SK-N-SH (cell line): ENCODE data around the gene UNC93B1. TPM values are rescaled to one million over a fixed set of nuclear protein-coding genes. Genes with fewer than 3 reads are reported as not detected.
A peak's percentile ranks its signal among the peaks of the same experiment; 100 is the strongest.

Experiments
- CTCF ChIA-PET: fragments of 300-600, 350-600 bp; formaldehyde crosslinking; extraction: SDS; loops from one replicate; lab custom pipeline; 2021; lab: Yijun Ruan, JAX
- POLR2A ChIA-PET: fragments of 350-600 bp; sonication (Branson Sonifier 250); formaldehyde crosslinking; extraction: SDS; loops from one replicate; lab custom pipeline; 2020; ENCODE audit warnings: antibody characterized with exemption, inconsistent platforms; lab: Yijun Ruan, JAX
- DNase-seq: peaks from one replicate; pipeline ENCODE4 v3.0.0; 2012
- H2AFZ ChIP-seq: fragments of 200-600 bp; sonication (generic); 2 replicates; pipeline ENCODE4 v1.8.1; 2016; ENCODE audit warnings: antibody characterized with exemption, mild to moderate bottlenecking, low read depth
- H3F3A ChIP-seq: fragments of 200-600 bp; sonication (generic); replicated peaks from 2 replicates; pipeline ENCODE3; 2016; ENCODE audit warnings: antibody characterized with exemption, mild to moderate bottlenecking; ENCODE audit not compliant: insufficient read depth
- H3K27ac ChIP-seq, 2 experiments: fragments of 200-500 bp in 1 of 2; fragments of 200-600 bp in 1 of 2; sonication (Bioruptor generic) in 1 of 2; sonication (generic), shearing (Covaris generic) in 1 of 2; 2 replicates each; pipeline versions ENCODE4 v1.5.1 to v1.6.1; 2014 to 2016; ENCODE audit warnings: low read depth in 2 of 2, inconsistent platforms in 1 of 2, low read length in 1 of 2, mild to moderate bottlenecking in 1 of 2, mixed read lengths in 1 of 2
- H3K27me3 ChIP-seq: fragments of 200-600 bp; sonication (generic), shearing (Covaris generic); 2 replicates; pipeline ENCODE4 v1.6.1; 2016; ENCODE audit warnings: mixed run types; ENCODE audit not compliant: insufficient read depth
- H3K36me3 ChIP-seq, 2 experiments: fragments of 200-500 bp in 1 of 2; fragments of 200-600 bp in 1 of 2; sonication (Bioruptor generic) in 1 of 2; sonication (generic) in 1 of 2; replicated peaks in 1 of 2; 2 replicates each; pipeline versions ENCODE3 to v1.5.1; 2014 to 2016; ENCODE audit warnings: low read length in 1 of 2, mild to moderate bottlenecking in 1 of 2; ENCODE audit not compliant: insufficient read depth in 2 of 2, control insufficient read depth in 1 of 2
- H3K4me1 ChIP-seq, 2 experiments: fragments of 200-500 bp in 1 of 2; fragments of 200-600 bp in 1 of 2; sonication (Bioruptor generic) in 1 of 2; sonication (generic), shearing (Covaris generic) in 1 of 2; 2 replicates each; pipeline versions ENCODE4 v1.5.1 to v1.6.1; 2014 to 2016; ENCODE audit warnings: low read depth in 1 of 2, low read length in 1 of 2, mixed run types in 1 of 2; ENCODE audit not compliant: insufficient read depth in 2 of 2, control insufficient read depth in 1 of 2
- H3K4me2 ChIP-seq: fragments of 200-600 bp; sonication (generic), shearing (Covaris generic); 2 replicates; pipeline ENCODE4 v1.6.1; 2017; ENCODE audit warnings: mixed run types
- H3K4me3 ChIP-seq, 2 experiments: fragments of 200-500 bp in 1 of 2; fragments of 200-600 bp in 1 of 2; sonication (Bioruptor generic) in 1 of 2; sonication (generic), shearing (Covaris generic) in 1 of 2; 2 replicates each; pipeline versions ENCODE4 v1.5.1 to v1.8.1; 2014 to 2016; ENCODE audit warnings: low read depth in 2 of 2, inconsistent platforms in 1 of 2, low read length in 1 of 2, mild to moderate bottlenecking in 1 of 2, mixed read lengths in 1 of 2, moderate library complexity in 1 of 2
- H3K79me2 ChIP-seq: fragments of 200-600 bp; sonication (generic); 2 replicates; pipeline ENCODE4 v1.8.1; 2017; ENCODE audit warnings: mild to moderate bottlenecking; ENCODE audit not compliant: insufficient read depth
- H3K9ac ChIP-seq: fragments of 200-600 bp; sonication (generic); 2 replicates; pipeline ENCODE4 v1.6.1; 2017; ENCODE audit warnings: mixed run types
- H3K9me2 ChIP-seq: fragments of 200-600 bp; sonication (generic); 2 replicates; pipeline ENCODE4 v1.6.1; 2017; ENCODE audit warnings: mixed run types
- H3K9me3 ChIP-seq: fragments of 200-600 bp; sonication (generic); 2 replicates; pipeline ENCODE4 v1.6.1; 2017; ENCODE audit warnings: mixed run types, mild to moderate bottlenecking, moderate library complexity
- H4K20me1 ChIP-seq: fragments of 200-600 bp; sonication (generic); 2 replicates; pipeline ENCODE4 v1.6.1; 2017; ENCODE audit warnings: mild to moderate bottlenecking, mixed run types; ENCODE audit not compliant: insufficient read depth
- EP300 ChIP-seq, 2 experiments: IDR thresholded peaks; 2 replicates each; pipeline versions ENCODE4 v1.4.0 to v1.6.1; 2012; ENCODE audit warnings: borderline replicate concordance in 1 of 2, low read depth in 1 of 2, low read length in 1 of 2
- EZH2phosphoT487 ChIP-seq: fragments of 200-600 bp; sonication (generic); IDR thresholded peaks from 2 replicates; pipeline ENCODE4 v1.6.1; 2017; ENCODE audit warnings: low read depth, mixed run types, mild to moderate bottlenecking, antibody characterized with exemption, moderate library complexity, borderline replicate concordance
- FOSL2 ChIP-seq: IDR thresholded peaks from 2 replicates; pipeline ENCODE4 v1.4.0; 2012; ENCODE audit warnings: low read depth, mild to moderate bottlenecking, moderate library complexity, borderline replicate concordance
- GATA2 ChIP-seq: sonication (generic); formaldehyde crosslinking; IDR thresholded peaks from 2 replicates; pipeline ENCODE4 v1.5.0; 2020; ENCODE audit warnings: mild to moderate bottlenecking, missing genetic modification reagents
- POLR2AphosphoS5 ChIP-seq: IDR thresholded peaks from 2 replicates; pipeline ENCODE4 v1.6.1; 2012; ENCODE audit warnings: low read depth, low read length
- RCOR1 ChIP-seq: fragments of 150-350 bp; IDR thresholded peaks from 2 replicates; pipeline ENCODE4 v1.6.1; 2017; ENCODE audit warnings: antibody characterized with exemption, low read length
- WGBS: methylation state at CpG from one replicate; pipeline ENCODE4 v1.1.6; 2017; ENCODE audit warnings: low lambda C conversion rate; 5-methylcytosine and 5-hydroxymethylcytosine counted together
- polyA plus RNA-seq, 3 experiments: library from polyadenylated mRNA; depleted of rRNA; stranded (reverse); fragments of >200 nt; gene quantifications; 2 replicates each; pipeline ENCODE4 v1.2.3, GENCODE V29; 2012
- TF ChIP-seq, protein P1 (sequence below): IDR thresholded peaks from 2 replicates; pipeline ENCODE4 v1.6.1; 2012; ENCODE audit warnings: mild to moderate bottlenecking, low read depth, low read length, moderate library complexity
- TF ChIP-seq, protein P2 (sequence below): IDR thresholded peaks from 2 replicates; pipeline ENCODE4 v1.4.0; 2012; ENCODE audit warnings: low read depth

The UNC93B1 gene
- polyA plus RNA-seq, 1 of the 3 experiments (the other 2 are of a cell fraction) = 28.9 TPM

GRCh38 chr11:68042219-68043028 lies 38.5 kb upstream of the UNC93B1 start:
- Histone ChIP-seq H3K4me2 (no peak overlapping the region), H2AFZ (no peak overlapping the region)
- POLR2A ChIA-PET = no interaction called here

DNA sequence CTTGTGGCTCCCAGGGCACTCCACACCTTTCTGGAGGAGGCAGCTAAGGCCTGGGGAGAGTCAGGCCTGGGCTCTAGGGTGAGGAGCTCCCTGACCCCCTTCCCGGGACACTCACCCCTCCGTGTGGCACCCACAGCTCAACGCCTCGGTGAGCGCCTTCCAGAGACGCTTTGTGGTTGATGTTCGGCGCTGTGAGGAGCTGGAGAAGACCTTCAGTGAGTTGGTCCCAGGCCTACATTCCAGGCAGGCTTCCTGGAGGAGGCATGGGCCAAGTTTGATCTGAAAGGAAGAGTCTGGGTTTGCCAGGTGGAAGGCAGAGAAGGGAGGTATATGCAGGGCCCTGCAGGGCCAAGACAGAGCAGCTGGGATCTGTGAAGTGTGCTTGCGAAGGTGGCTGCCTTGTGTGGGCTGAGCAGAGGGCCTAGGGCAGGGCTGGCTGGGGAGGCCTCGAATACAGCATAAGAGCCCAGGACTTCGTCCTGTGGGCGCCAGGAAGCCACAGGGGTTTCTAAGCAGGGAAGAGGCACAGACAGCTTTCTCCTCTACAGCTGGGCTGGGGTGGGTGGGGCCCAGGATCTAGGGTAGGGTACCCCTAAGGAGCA lies 37.8 kb upstream of the UNC93B1 start:
- no peak for DNase-seq
- POLR2A ChIA-PET = no interaction called here
- H3K9ac ChIP-seq = no peak overlapping the region
- CTCF ChIA-PET = interaction anchor here (0.9 to 1.7 kb wide), 5 partner anchors 10 to 167 kb away, joined by 3 to 5 read pairs (median 3); no protein-coding TSS in a partner anchor
- H3K4me2 ChIP-seq = no peak overlapping the region
- H3K4me1 ChIP-seq = peaks cover 12 to 20% of the 10 kb centered on the region in 2 experiments; a peak in 2 of 4 replicates
- no peaks in the 10 kb centered on the region for H4K20me1 ChIP-seq
- no peaks in the 10 kb centered on the region for H3K9me3 ChIP-seq
- WGBS = 93% methylated on average over 11 of the region's 12 CpGs
- no peak overlapping the region for H2AFZ ChIP-seq
- TF ChIP-seq RCOR1 (no peak), GATA2 (no peak), POLR2AphosphoS5 (no peak), EZH2phosphoT487 (no peak), FOSL2 (no peak)
- TF ChIP-seq, protein P1, sequence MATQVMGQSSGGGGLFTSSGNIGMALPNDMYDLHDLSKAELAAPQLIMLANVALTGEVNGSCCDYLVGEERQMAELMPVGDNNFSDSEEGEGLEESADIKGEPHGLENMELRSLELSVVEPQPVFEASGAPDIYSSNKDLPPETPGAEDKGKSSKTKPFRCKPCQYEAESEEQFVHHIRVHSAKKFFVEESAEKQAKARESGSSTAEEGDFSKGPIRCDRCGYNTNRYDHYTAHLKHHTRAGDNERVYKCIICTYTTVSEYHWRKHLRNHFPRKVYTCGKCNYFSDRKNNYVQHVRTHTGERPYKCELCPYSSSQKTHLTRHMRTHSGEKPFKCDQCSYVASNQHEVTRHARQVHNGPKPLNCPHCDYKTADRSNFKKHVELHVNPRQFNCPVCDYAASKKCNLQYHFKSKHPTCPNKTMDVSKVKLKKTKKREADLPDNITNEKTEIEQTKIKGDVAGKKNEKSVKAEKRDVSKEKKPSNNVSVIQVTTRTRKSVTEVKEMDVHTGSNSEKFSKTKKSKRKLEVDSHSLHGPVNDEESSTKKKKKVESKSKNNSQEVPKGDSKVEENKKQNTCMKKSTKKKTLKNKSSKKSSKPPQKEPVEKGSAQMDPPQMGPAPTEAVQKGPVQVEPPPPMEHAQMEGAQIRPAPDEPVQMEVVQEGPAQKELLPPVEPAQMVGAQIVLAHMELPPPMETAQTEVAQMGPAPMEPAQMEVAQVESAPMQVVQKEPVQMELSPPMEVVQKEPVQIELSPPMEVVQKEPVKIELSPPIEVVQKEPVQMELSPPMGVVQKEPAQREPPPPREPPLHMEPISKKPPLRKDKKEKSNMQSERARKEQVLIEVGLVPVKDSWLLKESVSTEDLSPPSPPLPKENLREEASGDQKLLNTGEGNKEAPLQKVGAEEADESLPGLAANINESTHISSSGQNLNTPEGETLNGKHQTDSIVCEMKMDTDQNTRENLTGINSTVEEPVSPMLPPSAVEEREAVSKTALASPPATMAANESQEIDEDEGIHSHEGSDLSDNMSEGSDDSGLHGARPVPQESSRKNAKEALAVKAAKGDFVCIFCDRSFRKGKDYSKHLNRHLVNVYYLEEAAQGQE = no peak
- H3F3A ChIP-seq = no peaks in the 10 kb centered on the region
- H3K27ac ChIP-seq = no peak overlapping the region
- no peaks in the 10 kb centered on the region for H3K79me2 ChIP-seq
- H3K36me3 ChIP-seq = no peaks in the 10 kb centered on the region
- no peaks in the 10 kb centered on the region for H3K9me2 ChIP-seq
- no peaks in the 10 kb centered on the region for H3K27me3 ChIP-seq
- H3K4me3 ChIP-seq = no peak overlapping the region

More at GRCh38 chr11:68042219-68043028, 38.5 kb upstream of the UNC93B1 start:
- peaks cover 12 to 20% of the 10 kb centered on the region in 2 experiments; a peak in 2 of 4 replicates for H3K4me1 ChIP-seq
- no peaks in the 10 kb centered on the region for H4K20me1 ChIP-seq
- WGBS = 100% methylated on average over 4 of the region's 27 CpGs
- DNase-seq = peak; percentile 46
- TF ChIP-seq, protein P2, sequence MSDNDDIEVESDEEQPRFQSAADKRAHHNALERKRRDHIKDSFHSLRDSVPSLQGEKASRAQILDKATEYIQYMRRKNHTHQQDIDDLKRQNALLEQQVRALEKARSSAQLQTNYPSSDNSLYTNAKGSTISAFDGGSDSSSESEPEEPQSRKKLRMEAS = no peak
- TF ChIP-seq EP300 (IDR thresholded peaks at IDR 0.05; ENCODE audit: borderline replicate concordance in 1 of 2, low read depth in 1 of 2, low read length in 1 of 2) = no peak
- TF ChIP-seq, all 33 proteins: peak for 0
- CTCF ChIA-PET = interaction anchor here (1.3 to 1.7 kb wide), 4 partner anchors 9 to 164 kb away, joined by 3 to 5 read pairs (median 4); no protein-coding TSS in a partner anchor
- Histone ChIP-seq H3K9ac (no peak overlapping the region), H3F3A (no peaks in the 10 kb centered on the region), H3K9me2 (no peaks in the 10 kb centered on the region), H3K36me3 (no peaks in the 10 kb centered on the region), H3K79me2 (no peaks in the 10 kb centered on the region), H3K27me3 (no peaks in the 10 kb centered on the region), H3K4me3 (no peak overlapping the region), H3K27ac (no peak overlapping the region), H3K9me3 (no peaks in the 10 kb centered on the region)
